GM21423 (cell line): ENCODE data around the gene CDYL2.
A peak's percentile ranks its signal among the peaks of the same experiment; 100 is the strongest.
"Not testable (repeated sequence)": the region's sequence is repeated elsewhere in the genome, so short reads cannot be mapped to it uniquely, and the experiment has no call there.

ENCODE experiments used
- ATAC-seq: cut with Tn5 transposase; IDR thresholded peaks from one replicate; pipeline ENCODE4 v1.9.1; 2021; ENCODE audit warnings: mild to moderate bottlenecking, moderate library complexity; ENCODE audit not compliant: unreplicated experiment

CDYL2 gene

DNA sequence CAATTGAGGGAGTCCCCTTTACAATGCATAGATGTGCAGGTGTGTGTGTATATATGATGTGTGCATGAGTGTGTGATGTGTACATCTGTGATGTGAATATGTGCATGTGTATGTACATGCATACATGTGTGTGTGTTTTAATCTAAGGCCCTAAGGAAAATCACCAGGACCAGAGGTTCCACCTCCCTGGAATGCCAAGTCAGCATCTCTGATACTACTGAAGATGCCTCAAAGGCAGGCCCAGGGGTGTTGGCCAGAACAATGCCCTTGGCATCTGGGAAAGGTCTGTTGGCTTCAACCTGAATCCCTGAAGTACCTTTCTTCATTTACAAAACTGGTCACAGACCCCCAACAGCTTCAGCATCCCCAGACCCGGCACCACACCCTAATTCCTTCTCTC, 129.5 kb downstream of the CDYL2 start:
- ATAC-seq, result no peak

DNA sequence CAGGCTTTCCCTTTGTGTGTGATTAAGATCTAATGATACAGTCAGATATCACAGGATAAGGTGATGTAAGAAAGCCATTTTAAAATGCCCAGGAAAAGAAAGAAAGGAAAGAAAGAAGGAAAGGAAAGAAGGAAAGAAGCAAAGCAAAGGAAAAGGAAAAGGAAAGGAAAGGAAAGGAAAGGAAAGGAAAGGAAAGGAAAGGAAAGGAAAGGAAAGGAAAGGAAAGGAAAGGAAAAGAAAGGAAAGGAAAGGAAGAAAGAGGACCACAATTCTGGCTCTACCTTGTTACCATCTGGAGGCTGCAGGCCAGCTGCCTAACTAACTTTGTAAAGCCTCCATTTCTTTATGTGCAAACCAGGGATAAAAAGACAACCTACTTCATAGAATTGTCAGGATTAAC, 132.0 kb downstream of the CDYL2 start:
- ATAC-seq, result no peak

DNA sequence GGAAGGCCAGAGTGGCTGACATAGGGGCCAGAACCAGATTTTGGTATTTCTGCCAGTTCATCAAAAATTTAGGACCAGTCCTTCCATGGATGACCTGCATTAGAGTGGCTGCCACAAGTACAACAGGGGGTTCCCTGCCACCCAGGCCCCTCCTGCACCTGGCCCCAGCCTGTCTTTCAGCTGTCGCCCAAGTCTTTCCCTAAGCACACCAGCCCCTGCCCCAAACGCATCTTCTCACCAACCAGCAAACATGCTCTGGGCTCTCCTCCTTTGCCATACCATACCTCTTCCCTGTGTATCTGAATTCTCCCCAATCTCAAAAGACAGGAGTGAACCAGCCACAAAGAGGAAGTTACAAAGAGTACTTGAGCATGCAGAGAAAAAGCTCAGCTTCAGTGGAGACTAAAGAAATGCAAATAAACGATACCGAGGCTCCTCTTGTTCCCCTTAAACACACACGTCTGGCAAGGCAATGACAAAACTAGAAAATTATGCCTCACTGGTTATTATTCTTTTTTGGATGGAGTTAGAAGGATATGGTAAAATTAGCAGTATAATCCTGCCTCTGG, 133.0 kb downstream of the CDYL2 start:
- ATAC-seq, result peak; percentile 51

DNA sequence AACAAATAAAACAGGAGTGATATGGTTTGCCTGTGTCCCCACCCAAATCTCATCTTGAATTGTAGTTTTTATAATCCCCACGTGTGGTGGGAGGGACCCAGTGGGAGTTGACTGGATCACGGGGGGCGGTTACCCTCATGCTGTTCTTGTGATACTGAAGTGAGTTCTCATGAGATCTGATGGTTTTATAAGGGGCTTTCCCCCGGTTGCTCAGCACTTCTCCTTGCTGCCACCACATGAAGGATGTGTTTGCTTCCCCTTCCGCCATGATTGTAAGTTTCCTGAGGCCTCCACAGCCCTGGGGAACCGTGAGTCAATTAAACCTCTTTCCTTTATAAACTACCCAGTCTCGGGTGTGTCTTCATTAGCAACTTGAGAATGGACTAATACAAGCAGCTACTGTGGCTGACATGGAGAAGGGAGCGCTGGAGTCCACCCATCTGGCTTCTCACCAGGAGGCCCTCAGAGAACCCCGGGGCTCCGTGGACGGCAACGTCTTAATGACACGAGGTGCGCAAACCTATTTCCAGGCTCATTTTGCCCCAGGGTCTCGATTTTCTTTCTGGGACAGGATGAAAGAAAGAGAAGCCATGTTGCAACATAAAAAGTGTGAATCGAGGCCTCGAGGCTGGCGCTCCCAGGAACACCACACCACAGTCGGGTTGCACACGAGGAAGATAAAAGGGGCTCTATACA, 134.1 kb downstream of the CDYL2 start:
- ATAC-seq, result no peak

DNA sequence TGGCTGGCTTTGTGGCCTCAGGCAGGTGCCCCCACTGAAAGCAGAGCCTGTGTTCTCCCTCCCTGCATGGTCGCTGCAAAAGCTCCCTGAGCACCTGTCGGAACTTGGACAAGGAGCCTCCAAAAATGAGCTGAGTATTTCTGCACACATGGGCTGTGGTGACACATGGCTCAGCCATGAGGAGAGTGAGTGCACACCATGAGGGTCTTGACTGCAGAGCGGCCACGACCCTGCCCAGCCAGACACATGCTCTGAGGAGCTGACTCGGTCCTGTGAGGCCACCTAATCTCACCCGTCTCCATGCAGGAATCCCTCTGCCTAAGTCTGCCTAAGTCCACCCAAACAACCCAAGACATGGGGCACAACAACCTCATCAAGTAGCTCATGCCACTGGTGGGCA, 134.7 kb downstream of the CDYL2 start:
- ATAC-seq, result no peak

DNA sequence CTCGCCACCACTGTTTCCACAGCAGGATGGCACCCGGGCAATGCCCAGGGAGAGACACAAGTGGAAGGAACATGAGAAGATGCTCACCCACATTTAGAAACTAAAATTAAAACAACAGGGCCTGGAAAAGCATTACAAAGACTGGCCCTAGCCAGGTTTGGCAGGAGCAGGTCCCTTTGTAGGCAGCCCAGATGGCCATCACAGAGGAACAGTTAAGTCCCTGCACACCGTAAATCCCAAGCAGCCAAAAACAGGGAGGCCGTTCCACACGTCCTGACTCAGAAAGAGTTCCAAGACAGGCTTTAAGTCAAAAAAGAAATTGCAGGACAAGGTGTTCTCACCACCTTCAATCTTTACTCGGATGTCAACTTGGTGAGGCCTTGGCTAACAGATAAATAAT, 136.5 kb downstream of the CDYL2 start:
- ATAC-seq, result no peak

DNA sequence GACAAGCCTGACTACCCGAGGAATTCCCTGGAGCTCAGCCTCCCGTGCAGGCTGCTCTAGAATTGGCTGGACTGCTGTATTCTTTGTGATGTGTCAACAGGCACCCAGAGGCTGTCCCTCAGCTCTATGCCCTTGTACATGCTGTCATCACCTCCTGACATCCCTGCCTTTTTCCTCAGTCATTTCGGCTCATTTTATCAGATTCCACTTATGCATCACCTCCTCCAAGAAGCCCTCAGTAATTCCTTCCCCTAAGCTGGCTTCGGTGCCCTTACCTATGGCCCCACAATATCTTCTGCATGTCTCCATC, 137.2 kb downstream of the CDYL2 start:
- ATAC-seq, result no peak

DNA sequence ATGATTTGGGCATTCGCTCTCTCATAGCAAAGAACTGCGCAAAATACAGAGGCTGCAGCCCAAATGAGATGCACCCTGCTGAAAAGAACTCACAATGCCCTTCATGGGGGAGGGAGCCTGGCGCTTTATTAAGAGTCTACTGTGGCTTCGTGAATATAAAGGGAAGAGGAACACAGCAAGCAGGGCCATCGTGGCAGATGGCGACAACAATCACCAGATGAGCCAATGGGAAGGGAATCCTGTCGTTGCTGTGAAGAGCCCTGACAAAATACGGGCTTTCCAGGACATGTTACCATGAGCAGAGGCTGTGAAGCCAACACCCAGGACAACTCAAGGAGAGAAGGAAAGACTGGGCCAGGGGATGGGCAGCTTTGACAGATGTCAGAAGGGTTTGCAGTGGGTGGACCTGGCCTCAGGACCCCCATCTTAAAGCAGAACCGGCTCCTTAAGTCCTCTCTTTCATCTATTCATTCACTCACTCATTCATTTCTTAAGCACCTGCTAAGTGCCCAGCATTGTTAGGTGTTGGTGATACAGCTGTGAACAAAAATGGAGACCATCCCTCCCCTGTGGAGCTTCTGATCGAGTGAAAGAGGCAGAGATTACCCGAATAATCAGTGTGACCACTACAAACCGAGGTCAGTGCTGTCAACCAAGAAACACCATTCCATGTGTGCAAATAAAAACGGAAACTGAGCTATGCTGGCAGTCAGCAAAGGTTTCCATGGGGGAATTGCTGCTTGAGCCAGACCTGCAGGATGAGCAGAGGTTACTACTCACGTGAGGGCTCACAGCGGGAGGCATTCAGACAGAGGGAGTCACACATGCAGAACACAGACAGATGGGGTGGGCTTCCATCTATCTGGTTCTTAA, 137.8 kb downstream of the CDYL2 start:
- ATAC-seq, result no peak

DNA sequence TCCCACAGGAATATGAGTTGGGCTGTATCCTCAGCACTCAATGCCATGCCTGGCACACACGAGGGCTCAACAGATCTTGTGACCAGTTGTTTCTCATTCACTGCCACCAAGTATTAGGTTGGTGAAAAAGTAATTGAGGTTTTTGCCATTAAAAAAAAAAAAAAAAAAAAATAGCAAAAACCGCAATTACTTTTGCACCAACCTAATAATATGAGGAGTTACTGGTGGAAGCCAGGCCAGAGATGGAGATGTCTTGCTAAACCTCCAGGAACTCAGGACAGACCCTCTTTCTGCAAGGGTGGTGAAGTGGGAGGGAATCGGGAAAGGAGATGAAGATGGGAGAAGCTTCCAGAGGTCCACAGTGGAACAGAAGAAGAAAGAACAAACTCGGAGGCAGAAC, 139.0 kb downstream of the CDYL2 start:
- ATAC-seq, result no peak

DNA sequence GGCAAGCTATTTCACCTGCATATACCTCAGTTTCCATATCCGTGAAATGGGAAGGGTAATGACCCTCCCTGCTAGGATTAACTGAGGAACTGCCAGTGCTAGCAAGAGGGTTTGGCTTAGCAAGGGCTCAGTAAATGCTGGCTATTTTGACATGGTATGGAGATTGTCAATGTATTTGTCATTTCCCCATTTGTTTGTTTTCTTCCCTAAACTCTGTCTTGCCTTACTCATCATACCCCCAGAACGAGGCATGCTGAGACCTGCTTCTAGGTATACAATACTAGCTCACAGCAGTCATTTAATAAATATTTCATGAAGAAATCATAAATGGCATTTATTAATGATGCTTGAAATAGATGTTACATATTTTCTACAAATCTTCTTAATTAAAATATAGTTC, 139.6 kb downstream of the CDYL2 start:
- no peak for ATAC-seq

DNA sequence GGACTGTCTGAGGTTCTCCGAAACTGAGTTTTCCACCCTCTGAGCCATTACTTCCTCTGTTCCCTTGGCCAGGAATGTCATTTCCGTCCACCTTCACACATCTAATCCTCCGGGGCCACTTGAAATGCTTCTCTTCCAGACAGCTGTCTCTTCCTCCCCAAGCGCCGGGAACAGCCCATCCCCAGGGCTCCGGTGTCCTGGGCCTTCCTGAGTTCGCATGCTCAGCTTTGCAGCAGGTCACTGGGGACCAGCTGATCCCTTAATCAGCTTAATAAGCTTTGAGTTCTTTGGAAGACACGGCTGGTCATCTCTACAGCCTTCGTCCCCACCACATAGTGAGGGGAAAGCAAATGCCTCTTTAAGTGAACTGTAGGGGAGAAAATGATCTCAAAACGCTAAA, 140.2 kb downstream of the CDYL2 start:
- no peak for ATAC-seq

DNA sequence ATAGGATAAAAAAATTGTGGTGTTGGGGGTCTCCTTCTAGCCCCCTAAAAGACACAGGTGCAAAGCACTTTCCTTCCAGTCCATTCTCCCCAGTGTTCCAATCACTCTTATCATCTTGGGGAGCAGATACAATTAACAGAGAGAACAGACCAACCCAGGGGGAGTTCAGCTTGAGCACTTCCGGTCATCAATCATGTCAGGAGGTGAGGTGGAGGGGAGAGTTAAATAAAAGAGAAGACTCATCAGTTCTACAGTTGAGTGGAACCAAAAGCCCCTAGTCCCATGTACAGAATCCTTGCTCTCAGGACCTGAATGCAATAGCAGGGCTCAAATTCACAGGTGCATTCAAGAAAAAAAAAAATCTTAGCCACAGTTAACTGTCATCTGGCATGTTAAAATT, 141.3 kb downstream of the CDYL2 start:
- ATAC-seq, result no peak

DNA sequence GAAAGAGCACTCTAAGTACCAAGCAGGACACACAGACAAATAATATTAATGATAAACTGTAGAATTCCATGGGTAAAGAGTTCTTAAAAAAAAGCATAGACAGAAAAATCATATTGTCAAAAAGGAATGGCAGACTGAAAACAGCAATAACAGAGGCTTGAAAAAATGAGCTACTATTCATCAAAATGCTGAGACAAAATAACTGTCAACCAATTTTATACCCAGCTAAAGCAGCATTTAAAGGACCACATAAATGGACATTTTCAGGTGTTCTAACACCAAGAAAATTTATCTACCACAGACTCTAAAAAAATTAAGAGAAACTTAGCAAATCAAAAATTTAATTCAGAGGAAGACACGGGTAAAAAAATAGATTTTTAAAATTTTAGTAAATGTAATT, 144.5 kb downstream of the CDYL2 start:
- no peak for ATAC-seq

DNA sequence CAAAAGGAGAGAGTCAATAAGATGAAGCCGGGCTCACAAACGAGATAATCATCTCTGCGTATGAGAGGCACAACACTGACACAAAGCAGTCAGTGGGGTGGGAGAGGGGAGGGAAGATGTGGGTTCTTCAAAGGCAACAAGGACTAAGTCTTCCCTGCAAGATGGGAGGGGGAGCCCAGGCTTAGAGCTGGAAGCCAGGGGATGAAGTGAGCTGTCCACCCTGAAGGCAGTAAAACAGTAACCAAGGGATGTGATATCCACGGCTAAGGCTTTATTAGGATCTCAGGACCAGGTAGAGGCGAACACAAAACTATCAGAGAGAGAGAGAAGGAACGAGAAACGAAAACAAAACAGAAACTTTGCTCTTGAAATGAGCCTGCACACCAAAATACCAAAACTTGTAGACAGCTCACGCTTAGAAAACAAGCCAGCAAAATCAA, 147.7 kb downstream of the CDYL2 start:
- ATAC-seq, result peak; percentile 91

DNA sequence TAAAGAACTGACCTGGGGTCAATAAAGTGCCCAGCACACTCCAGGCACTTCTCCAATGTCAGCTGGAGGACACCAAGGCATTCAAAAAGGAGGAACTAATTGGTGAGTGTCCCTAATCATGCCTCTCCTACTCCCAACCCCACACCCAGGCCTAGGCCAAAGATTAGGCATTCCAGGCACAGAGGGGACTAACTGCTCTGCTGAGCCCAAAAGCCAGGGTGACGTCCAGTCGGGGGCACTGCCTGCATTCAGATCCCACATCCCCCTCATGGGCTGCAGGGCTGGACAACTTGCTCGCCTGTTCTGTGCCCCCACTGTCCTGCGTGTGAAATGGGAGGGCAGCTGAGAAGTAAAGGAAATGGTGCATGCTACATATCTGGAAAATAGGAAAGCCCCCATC, 148.2 kb downstream of the CDYL2 start:
- ATAC-seq, result no peak

DNA sequence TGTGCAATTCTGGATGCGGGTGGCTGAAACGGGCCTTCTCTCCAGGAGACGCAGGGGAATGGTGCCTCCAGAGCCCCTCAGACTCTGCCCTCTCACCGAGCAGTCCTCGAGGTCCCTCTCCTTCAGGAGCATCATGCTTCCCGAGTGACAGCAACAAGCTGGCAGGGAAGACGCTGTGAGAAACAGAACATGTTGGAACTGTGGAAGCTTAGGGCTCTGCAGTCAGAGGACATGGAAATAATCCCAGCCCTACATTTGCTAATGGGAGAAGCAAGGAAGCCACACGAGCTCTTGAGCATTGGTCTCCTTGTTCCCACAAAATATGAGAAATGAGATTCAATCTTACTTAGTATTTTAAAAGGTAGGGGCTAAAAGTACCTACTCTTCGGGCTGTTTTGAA, 148.6 kb downstream of the CDYL2 start:
- ATAC-seq, result no peak

DNA sequence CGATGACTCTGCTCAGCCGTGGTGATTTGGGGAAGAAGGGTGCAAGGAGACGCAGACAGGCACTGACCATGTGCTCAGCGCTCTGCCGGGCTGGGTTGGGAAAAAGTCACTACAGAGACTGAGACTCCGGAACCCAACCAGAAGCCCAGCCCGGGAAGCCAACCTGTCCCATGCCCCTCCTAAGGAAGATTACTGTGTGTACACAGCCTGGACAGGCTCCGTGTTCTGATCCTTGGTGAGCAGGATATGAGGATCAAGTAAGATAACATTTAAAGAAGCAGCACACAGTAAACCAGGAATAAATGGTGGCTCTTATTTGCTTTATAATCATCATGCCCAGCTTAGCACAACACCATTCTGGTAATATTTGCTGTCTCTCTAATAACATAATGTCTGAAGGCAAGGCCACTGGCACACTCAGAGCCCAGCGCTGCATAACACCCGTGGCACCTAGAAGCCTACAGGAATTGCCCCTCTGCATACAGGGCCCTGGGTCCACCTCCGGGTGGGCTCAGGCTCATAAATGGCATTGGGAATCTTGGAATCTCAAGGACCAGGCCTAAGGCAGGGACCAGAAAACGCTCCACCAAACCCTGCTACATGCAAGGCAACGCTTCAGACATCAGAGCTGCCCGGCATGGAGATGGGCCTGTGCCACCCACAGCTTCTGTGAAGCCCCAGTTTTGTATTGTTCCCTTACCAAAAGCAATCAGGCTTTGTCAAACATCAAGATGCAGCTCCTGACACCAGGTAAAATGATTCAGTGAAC, 150.1 kb downstream of the CDYL2 start:
- ATAC-seq, result no peak

DNA sequence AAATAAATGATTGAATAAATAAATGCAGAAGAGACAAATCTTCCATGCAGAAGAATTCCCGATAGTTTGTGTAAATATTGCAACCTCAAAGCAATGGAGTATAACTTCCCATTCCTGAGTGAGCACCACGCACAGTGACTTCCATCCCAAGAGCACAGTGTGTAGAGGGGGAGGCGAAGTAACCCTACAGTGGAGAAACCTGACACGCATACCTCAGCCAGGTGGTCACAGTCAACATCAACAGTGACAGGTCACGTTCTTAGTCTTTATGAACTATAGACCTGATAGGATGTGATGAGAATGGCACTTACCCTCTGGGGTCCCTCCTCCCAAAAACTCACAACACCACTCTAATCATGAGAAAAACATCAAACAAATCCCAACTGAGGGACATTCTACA, 152.0 kb downstream of the CDYL2 start:
- ATAC-seq, result no peak

DNA sequence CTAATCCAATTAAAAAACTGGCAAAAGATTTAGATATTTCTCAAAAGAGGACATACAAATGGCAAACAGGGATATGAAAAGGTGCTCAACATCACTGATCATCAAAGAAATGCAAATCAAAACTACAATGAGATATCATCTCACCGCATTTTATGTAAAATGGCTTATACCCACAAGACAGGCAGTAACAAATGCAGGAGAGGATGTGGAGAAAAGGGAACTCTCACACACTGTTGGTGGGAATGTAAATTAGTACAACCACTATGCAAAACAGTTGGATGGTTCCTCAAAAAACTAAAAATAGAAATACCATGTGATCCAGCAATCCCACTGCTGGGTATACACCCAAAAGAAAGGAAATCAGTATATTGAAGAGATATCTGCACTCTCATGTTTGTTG, 154.1 kb downstream of the CDYL2 start:
- ATAC-seq, result not testable (repeated sequence)

DNA sequence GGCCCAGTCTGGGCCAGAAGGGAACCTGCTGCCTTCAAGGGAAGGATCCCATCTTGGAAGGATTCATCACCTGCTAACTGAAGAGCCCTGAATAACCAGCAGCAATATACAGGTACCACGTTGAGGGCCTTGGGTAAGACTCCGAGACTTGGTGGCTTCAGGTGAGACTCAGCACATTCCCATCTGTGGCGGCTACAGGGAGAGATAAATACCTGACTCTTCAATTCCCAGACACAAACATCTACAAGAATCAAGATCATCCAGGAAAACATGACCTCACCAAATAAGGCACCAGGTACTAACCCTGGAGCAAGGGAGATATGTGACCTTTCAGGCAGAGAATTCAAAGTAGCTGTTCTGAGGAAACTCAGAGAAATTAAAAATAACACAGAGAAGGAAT, 164.1 kb downstream of the CDYL2 start:
- no peak for ATAC-seq

DNA sequence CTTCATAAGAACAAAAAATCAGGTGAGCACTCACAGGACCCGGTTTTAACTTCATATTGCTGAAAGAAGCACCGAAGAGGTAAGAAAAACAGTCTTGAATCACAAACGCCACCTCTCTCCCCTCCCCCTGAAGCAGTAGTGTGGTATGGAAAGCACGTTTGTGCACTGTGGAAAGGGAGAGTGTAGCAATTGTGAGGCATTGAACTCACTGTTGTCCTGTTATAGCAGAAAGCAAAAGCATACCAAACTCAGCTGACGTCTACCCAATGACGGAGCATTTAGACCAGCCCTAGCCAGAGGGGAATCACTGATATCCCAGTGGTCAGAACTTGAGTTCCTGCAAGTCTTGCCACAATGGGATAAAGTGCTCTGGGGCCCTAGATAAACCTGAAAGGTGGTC, 164.8 kb downstream of the CDYL2 start:
- ATAC-seq, result no peak

DNA sequence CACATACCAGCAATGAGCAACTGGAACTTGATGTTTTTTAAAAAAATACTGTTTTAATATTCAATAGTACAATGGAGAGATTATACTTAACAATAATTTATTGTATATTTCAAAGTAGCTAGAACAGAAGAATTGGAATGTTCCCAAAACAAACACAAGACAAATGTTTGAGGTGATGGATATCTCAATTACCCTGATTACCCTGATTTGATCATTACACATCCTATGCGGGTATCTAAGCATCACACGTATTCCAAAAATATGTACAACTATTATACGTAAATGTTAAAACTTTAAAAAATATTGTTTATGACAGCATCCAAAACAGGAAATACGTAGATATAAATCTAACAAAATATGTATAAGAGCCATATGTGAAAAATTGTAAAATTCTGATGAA, 166.8 kb downstream of the CDYL2 start:
- ATAC-seq, result no peak
